Measurements from ENCODE around the gene TCF12.
A peak's percentile ranks its signal among the peaks of the same experiment; 100 is the strongest.
"Not testable (repeated sequence)": the region's sequence is repeated elsewhere in the genome, so short reads cannot be mapped to it uniquely, and the experiment has no call there.

TCF12 gene

GRCh38 chr15:57097919-57098543 lies 179.6 kb downstream of the TCF12 start:
- DNase-seq = not testable (repeated sequence)

GRCh38 chr15:57098896-57099295 lies 180.5 kb downstream of the TCF12 start:
- no peak for DNase-seq

GRCh38 chr15:57100136-57100539 lies 181.7 kb downstream of the TCF12 start:
- no peak for DNase-seq

GRCh38 chr15:57102858-57103257 lies 184.4 kb downstream of the TCF12 start:
- DNase-seq = no peak

- DNase-seq = no peak
Measured at GRCh38 chr15:57108296-57108695, 189.9 kb downstream of the TCF12 start.

- no peak for DNase-seq
Measured at GRCh38 chr15:57109005-57109404, 190.6 kb downstream of the TCF12 start.

GRCh38 chr15:57111002-57111401 lies 192.6 kb downstream of the TCF12 start:
- no peak for DNase-seq

GRCh38 chr15:57112178-57112577 lies 193.7 kb downstream of the TCF12 start:
- no peak for DNase-seq

GRCh38 chr15:57114070-57114469 lies 195.6 kb downstream of the TCF12 start:
- DNase-seq = no peak

GRCh38 chr15:57118013-57118799 lies 199.8 kb downstream of the TCF12 start:
- DNase-seq = peak; percentile 42

- peak; percentile 14 for DNase-seq
Measured at GRCh38 chr15:57122080-57122840, 203.8 kb downstream of the TCF12 start.

GRCh38 chr15:57124036-57124435 lies 205.6 kb downstream of the TCF12 start:
- DNase-seq = no peak

GRCh38 chr15:57129064-57129463 lies 210.6 kb downstream of the TCF12 start:
- no peak for DNase-seq

GRCh38 chr15:57130956-57131355 lies 212.5 kb downstream of the TCF12 start:
- no peak for DNase-seq

- DNase-seq = peak; percentile 31
Measured at GRCh38 chr15:57133127-57133968, 214.9 kb downstream of the TCF12 start.

GRCh38 chr15:57134071-57134605 lies 215.7 kb downstream of the TCF12 start:
- DNase-seq = no peak

GRCh38 chr15:57134851-57135250 lies 216.4 kb downstream of the TCF12 start:
- peak; percentile 18 for DNase-seq

GRCh38 chr15:57135800-57136199 lies 217.4 kb downstream of the TCF12 start:
- no peak for DNase-seq

GRCh38 chr15:57138349-57138788 lies 219.9 kb downstream of the TCF12 start:
- peak; percentile 52 for DNase-seq

- DNase-seq = no peak
Measured at GRCh38 chr15:57143511-57144078, 225.2 kb downstream of the TCF12 start.

- DNase-seq = no peak
Measured at GRCh38 chr15:57144448-57144847, 226.0 kb downstream of the TCF12 start.

Measured in midbrain (tissue), 1 donor.